NCI-H2227 (cell line): ENCODE results near the gene DEDD2.

ENCODE experiments used
- DNase-seq: peaks from one replicate; lab custom pipeline; 2025; ENCODE audit not compliant: unreplicated experiment; lab: John Stamatoyannopoulos, UW

The DEDD2 gene

DNA sequence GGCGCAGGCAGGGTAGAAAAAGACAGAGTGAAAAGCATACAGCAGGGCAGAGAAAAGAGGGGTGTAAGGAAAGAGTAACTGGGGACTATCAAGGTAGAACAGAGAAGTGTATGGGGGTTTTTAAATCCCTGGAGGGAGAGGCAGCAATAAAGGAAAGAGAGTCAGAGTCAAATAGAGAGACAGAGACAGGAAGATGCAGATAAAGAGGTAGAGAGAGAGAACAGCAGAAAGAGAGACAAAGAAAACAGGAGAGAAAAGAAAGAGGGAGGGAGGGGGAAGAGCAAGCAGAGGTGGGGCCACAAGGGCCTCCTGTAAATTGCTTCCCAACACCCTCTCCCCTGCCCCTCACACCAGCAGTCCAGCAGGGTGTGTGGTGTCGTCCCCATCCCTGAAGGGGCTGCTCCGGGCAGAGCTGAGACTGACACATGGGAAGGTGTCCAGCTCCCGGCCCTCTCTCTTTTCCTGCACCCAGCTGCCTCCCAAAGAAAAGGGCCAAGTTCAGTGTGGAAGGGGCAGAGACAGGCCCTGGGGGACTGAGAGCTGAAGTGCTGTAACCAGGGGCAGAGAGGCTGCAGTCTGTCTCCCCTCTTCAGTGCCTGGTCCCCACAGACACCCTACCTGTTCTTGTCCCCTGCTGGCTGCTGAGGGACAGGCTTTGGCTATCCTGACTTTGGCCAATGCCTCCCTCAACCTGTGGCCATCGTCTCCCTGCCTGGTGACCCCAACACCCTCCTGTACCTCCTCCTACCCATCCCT is 67.9 kb downstream of the DEDD2 start:
- peak; percentile 59 for DNase-seq
